T1000 (cell line): ENCODE results near the gene SYNDIG1L.
A peak's percentile ranks its signal among the peaks of the same experiment; 100 is the strongest.

Experiments
- DNase-seq: peaks from one replicate; lab custom pipeline; 2025; ENCODE audit warnings: mixed read lengths; lab: John Stamatoyannopoulos, UW

SYNDIG1L gene

DNA sequence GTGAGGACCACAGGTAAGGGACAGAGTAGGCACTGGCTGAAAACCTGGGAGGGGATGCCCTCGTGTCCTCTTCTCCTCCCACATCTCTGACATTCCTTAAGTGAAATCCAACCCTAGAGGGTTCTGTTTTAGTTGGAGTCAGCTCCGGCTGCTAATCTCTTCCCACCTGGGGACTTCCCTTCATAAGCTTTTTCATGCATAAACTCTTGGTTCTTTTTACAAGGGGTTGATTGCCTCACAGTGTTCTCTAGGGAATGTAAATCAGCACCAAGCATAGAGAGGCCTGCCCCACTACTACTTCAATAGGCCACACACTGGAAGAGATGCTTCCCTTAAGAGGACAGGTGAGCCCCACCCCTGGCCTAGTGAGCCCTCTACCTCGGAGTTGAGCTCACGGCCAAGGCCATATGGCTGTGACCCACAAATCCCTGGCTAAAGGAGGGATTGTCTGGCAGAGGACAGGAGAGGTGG lies 3.2 kb upstream of the SYNDIG1L start:
- no peak for DNase-seq

DNA sequence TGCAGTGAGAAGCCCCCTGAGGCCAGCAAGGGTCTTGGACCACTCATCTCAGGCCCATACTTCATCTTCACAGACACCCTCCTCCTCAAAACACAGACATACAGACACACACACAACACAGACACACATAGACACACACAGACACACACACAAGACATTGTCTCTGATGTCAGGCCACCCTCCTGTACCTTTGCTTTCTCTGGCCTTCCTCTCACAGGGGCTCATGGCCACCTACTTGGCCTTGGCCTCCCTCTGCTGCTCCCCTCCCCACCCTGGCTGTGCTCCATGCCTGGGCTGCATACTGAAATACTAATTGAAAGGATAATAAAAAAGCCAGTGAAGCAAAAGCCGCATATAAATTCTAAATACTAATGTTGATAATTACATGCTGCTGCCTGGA lies 1.6 kb upstream of the SYNDIG1L start:
- no peak for DNase-seq

DNA sequence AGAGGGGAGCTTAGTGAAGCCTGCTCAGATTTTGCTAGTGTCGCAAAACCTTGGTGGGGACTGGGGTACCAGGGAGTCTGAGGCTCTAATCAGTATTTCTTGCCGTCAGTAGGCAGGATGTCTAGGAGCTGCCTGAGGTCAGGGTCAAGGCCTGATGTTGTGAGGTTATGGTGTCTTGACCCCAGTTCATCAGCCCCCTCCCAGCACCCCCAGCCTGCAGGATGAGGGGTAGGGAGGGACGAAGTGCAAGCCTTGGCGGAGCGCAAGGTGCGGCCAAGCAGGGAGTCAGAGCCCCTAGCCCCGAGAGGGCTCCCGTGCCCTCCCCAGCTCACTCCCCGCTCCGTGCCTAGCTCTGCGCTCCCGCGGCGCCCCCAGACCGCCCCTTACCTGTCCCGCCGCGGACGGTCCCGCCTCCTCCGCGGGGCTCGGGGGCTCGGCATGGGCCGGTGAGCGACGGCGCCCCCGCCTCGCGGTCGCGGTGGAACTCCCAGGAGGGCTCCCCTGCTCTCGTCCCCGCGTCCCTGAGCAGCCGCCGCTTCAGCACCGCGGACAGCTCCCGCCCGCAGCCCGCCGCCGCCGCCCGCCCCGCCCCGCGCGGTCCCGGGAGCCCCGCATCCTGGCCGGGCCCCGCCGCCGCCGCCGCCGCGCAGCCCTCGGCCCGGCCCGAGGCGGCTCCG lies 347 bp downstream of the SYNDIG1L start:
- DNase-seq: peak; percentile 40

DNA sequence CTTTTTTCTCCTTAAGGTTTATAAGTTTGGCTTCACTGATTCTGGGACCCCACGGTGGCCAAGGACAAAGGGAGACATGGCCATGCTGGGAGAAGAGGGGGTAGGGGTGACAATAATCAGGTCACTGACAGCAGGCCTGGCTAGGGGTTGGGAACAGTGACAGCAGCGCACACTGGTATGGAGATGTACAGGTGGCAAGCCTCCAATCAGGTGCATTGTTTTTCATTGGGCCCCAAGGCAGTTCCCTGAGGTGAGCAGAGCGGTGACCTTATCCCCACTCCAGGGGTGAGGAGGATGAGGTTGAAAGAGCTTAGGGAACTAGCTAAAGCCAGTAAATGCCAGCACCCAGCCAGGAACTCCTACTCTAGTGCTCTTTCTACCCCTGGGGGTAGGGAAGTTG lies 1.4 kb downstream of the SYNDIG1L start:
- DNase-seq: no peak

DNA sequence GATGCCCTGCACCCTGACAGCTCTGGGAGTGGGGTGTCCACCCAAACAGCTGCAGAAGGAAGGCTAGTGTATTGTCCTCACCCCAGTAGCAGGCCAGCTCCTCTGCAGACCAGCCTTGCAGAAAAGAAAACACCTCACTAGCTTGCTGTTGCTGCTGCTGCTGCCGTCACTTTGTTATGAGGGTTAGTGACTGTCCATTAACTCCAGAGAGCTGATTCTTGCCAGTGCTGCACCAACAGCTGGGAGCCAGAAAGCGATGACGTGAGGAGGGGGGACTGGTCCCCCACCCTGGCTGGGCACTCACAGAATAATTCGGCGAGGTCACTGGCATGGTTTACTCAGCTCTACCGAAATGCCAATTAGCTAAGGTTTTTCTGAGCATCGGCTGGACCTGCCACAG lies 2.8 kb downstream of the SYNDIG1L start:
- no peak for DNase-seq

DNA sequence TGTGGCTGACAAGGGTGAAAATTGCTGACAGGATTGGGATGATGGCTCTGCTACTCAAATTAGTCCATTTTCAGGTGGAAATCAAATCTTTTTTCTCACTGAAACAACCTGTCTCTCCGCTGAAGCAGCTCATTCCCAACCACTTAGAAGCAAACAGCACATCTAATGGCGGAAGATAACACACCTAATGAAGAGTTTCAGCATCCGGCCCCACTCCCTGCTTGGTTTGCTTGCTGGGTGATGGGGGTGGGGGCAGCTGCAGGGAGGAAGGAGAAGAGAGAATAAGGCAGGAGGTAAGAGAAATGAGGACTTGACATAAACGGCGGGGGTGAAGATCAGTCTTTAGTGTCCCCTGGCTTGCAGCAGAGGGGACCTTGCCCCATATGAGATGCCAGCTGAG lies 4.0 kb downstream of the SYNDIG1L start:
- no peak for DNase-seq

DNA sequence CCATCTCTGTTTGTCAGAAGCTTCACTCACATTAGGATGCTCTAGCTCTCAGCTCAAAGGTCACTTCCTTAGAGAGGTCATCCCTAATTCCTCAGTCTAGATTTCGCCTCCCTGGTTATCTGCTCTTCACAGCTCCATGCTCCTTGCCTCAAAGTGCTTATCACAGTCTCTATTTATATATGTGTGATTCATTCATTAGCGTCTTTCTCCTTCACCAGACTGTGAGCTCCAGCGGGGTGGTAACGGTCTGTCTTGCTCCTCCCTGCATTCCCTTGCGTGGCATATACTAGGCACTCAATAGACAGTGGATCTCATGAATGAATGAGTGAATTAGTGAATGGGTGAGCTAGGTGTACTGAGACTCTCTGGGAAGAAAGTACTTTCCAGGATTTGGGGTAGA lies 6.9 kb downstream of the SYNDIG1L start:
- DNase-seq: no peak

DNA sequence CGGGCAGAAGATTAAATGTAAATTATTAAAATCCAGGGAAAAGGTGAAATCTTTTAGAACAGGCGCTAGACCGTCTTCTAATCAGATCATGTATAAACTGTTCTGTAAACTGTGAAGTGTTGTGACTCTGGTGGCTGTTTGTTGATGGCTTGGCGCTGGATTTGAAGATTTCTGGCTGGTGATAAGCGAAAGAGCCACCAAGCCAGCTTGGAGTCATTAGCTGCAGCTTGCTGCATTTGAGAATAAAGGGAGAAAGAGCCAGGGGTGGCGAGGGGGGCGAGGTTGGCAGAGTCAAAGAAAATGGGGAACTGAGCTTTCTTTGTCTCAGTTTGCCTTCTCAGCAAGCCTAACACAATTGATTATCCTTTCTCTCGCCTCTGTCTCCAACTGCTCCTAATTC lies 8.0 kb downstream of the SYNDIG1L start:
- DNase-seq: no peak

DNA sequence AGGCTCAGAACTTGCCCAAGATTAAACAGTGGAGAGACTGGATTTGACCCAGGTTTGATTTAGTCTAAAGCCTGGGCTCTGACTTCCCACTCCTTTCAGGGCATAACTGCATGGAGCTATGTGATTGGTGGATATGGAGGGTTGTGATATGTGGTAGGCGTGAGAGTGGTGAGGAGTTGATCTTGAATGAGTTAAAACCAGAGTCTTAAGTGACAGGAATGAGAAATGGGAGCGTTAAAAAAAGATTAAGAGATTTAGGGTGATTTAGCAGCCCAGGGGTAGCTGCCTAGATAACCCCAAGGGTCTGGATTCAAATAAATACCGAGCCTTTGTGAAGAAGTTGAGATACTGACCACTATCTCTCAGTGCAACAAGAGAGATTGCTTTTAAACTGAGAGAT lies 8.4 kb downstream of the SYNDIG1L start:
- no peak for DNase-seq

DNA sequence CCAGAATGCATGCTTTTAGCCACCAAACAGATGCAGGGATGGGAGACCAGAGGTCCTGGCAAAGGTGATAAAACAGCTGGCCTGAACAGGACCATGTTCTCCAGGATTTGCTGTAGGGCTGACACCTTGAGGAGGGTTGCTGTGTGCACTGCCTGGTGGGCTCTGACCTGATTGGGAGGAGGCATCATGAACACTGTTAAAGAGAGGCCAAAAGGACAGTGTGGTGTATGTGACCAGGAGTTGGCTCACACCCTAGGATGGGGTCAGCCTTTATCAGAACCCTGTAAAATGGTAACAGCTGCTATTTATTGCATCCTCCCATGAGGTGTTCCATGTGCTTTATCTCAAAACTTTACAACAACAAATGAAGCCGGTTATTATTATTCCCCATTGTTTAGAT lies 8.8 kb downstream of the SYNDIG1L start:
- no peak for DNase-seq

DNA sequence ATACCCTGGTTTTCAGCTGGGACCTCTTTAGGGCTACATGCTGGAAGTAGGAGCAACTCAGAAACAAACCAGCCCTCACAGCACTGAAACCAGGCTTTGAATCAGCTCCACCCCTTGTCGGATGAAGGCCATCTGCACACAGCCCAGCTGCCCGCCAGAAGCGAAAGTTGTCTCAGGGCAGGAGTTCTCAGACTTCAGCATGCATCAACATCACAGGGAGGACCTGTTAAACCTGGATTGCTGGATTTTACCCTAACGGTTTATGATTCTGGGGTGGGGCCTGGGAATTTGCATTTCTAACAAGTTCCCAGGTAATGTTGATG lies 10.9 kb downstream of the SYNDIG1L start:
- DNase-seq: no peak

DNA sequence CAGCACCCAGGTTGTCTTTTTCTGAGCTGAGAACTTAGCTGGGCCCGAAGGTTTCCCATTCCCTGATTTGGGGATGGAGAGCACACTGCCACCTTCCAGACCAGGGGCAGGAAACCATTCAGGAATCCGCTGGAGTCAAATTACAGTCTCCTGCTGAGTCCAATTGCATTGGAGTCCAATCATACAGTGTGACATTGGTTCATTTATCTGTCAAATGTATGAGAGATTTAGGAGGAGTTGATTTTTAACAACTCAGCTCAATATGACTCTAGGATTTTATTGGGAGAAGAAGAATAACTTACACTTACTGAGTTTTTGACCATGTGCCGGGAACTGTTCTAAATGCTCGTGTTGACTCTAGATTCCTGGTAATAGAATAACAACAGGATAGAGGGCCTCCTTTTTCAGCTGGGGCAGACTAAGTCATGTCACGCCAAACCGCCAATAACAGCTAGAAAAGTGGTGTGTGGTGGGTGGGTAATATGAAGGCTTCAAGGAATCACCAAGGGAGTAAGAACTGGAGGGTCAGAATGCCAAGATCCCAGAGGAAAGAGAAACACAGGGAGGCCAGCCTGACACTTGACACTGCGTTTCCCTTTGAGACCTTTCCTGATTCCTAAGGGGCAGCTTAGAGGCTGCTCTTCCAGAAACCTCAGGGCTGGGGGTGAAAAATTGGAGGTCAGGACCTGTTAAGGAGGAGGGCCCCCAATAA lies 11.5 kb downstream of the SYNDIG1L start:
- no peak for DNase-seq

DNA sequence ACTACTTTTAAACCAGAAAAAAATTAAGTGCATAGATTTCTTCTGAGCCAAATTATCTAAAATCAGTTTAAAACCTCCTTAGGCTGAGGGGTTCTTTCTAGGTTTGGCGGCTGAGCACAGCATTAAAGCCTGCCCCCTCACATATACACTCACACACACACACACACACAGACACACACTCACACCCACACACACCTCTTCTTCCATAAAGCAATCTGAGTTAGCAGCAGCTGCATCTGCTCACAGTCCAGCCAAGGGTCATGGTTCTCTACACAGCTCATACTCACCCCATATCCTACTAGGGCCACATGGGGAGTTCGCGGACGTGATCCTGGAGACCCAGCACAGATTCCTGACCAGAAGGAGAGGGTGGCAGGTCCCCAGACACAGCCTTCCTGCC lies 12.4 kb downstream of the SYNDIG1L start:
- DNase-seq: no peak

DNA sequence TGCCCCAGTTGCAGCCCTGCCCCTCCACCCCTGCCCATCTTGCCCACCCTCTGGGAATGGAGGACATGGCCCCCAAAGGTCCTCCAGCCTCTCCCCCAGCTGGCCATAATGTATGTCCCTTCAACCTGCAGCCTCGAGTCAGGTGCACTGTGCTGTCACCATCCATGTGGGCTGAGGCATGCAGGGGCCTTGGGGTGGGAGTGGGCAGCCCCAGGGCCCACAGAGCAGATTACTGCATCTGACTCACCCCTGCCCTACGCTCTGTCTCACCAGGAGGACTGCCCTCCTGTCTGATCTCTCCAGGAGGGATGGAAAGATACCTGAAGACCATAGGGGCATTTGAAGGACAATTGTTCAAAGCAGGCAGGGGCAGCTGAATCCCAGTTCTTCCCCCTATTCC lies 13.3 kb downstream of the SYNDIG1L start:
- no peak for DNase-seq

DNA sequence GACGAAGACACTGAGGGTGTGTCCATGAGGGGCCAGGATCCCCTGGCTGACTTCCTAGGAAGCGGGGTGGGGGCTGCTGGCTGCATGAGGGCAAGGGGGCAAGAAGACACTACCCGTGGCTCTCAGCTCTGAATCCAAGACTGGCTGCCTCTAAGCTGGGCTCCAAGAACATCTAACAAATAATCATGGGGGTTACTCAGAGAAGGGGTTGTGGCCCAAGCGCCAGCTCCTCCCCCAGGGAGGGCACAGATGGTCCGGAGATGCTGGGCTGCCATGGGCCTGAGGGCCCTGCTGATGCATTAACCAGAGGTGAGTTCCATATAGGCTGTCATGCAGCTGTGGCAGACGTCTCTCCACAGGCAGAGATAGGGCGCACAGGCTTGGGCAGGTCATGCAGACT lies 14.3 kb downstream of the SYNDIG1L start:
- no peak for DNase-seq

DNA sequence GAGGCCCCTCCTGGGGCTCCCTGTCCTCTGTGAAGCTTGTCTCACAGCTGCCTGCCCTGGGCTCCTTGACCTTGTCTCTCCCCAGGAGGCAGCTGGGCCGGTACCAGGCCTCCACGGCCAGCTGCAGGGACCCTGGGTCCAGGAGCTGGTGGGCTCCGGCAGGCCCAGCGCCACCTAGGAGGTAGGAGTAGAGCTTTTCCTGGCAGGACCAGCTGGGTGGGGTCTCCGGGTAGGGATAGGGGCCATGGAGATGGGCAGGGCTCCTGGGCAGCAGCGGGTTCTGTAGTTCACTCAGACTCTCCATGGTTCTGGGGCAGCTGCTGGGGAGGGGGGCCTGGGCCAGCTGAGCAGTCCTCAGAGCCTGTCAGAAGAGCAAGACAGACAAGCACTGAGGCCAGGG lies 16.6 kb downstream of the SYNDIG1L start:
- no peak for DNase-seq

DNA sequence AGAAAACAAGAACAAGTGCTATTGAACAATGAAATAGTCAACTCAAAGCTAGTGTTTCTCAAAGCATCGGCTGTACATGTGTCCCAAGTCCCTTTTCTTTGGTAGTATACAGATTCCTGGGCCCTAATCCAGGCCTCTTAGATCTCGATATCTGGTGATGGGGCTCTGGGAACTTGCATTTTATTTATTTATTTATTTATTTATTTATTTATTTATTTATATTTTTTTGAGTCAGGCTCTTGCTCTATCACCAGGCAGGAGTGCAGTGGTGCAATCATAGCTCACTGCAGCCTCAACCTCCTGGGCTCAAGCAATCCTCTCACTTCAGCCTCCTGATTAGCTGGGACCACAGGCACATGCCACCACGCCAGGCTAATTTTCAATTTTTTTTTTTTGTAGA lies 17.1 kb downstream of the SYNDIG1L start:
- DNase-seq: no peak

DNA sequence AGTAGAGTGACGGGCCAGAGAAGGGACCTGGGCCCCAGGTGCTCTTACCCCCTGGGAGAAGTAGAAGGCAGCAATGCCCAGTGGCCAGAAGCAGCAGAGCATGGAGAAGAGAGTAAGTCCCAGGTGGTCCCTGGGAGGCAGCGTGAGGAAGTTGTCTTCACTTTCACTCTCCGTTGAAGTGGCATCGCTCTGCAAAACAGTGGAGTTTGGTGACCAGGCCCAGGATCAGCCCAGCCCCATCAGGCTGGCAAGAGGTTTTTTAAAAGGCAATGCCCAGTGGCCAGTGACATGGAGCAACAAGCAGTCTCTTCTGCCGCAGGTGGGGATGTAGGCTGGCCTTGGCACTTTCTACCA lies 18.2 kb downstream of the SYNDIG1L start:
- DNase-seq: no peak

DNA sequence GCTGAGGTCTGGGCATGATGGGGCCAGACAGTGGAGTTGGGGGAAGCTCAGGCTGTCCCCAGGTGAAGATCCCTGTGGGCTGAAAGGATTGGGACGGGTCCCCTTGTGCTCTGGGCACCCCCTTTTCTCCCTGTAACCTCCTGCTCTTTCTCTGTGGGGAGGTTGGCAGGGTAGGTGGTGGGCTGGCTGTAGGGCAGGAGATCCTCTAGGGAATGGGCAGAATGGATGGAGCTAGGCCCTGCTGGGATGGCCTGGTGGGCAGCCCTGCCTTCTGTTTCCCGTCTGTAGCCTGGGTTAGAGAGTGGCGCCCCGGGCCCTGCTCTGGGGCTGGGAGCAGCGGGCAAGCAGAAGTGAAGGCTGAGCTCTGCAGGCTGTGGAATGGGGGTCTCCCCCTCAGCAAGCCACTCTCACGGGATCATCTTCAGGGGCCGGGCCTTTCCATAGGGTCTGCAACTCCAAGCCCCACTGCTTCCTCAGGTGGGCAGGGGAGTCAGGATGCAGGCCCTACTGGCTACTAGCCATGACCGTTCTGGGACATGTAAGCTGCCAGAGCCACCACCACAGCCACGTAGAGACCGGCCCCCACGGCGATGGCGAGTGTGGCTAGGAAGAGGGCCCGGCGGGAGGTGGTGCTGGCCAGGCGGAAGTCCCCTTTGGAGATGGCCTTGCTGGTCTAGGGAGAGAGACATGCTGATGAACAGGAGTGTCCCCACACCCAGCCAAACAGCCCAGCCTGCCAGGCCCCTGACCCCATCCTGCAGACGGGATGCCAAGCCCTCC lies 18.8 kb downstream of the SYNDIG1L start:
- DNase-seq: no peak

DNA sequence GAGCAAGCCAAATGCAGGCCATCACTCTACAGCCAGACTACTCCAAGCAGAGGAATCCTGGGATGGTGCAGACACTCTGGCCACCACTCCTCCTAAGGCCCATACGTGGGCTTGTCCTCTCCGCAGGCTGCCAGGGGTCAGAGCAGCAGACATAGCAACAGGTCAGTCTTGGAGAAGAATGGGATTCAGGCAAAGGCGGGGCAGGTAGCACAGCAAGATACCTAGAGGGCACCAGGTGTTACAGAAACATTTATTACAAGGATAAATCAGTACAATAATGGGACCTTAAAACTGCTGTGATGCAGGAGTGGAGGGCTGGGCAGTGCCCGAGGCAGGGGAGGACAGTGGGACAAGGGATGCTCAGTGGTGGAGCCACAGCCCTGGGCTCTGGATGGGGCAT lies 20.3 kb downstream of the SYNDIG1L start:
- DNase-seq: no peak

DNA sequence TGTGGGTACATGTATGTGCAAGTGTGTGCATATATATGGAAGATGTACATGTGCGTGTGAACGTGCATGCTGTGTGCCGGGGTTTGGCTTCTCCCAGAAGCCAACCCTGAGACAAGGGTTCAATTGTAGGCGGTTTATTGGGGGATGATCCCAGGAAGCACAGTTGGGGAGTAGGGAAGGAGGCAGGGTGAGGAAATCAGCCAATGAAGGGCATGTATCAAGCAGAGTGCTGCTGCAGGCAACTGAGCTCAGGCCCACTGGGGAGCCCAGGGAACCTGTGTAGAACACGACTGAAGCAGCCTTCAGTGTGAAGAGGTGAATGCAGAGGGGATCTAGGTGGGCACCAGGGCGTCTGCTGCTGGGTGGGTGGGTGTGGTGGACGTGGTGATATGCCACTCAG lies 21.6 kb downstream of the SYNDIG1L start:
- DNase-seq: no peak

DNA sequence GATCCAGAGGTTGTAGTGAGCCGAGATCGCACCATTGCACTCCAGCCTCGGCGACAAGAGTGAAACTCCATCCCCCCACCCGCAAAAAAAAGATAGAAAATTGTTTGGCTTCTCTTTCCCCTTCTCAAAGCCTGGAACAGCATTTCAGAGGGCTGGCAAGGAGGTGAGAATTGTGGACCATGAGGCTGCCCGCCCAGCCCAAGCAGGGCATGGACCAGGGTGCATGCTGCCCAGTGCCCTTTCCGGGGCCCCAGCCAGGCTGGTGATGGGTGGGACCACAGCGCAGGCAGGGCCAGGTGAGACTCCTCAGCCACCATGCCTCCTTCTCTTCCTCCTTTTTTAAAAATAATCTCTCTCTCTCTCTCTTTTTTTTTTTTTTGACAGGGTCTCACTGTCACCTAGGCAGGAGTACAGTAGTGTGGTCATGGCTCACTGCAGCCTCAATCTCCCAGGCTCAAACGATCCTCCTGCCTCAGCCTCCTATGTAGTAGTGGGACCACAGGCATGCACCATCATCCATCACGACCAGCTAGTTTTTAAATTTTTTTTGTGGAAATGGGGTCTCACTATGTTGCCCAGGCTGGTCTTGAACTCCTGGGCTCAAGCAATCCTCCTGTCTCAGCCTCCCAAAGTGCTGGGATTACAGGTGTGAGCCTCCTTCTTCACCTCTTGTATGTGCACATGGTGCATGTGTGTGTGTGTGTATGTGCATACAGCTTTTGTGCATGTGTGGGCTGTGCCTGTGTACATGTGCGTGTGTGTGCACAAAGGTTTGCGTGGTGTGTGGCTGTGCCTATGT lies 22.2 kb downstream of the SYNDIG1L start:
- DNase-seq: no peak
